Posterior cingulate gyrus (tissue), 11 donors: Measurements from ENCODE around the gene MMP15.

Experiments used
- DNase-seq, 10 donors: peaks; one replicate each; pipeline versions ENCODE4 v3.0.0 to v3.0.0-alpha.2; 2020 to 2021; ENCODE audit warnings: mixed read lengths in 3 of 10
- intact Hi-C: fragments of 100-400 bp; cut with DNase I; formaldehyde crosslinking; loops from one replicate; pipeline ENCODE4 v1.15.1; 2023

MMP15 gene

DNA sequence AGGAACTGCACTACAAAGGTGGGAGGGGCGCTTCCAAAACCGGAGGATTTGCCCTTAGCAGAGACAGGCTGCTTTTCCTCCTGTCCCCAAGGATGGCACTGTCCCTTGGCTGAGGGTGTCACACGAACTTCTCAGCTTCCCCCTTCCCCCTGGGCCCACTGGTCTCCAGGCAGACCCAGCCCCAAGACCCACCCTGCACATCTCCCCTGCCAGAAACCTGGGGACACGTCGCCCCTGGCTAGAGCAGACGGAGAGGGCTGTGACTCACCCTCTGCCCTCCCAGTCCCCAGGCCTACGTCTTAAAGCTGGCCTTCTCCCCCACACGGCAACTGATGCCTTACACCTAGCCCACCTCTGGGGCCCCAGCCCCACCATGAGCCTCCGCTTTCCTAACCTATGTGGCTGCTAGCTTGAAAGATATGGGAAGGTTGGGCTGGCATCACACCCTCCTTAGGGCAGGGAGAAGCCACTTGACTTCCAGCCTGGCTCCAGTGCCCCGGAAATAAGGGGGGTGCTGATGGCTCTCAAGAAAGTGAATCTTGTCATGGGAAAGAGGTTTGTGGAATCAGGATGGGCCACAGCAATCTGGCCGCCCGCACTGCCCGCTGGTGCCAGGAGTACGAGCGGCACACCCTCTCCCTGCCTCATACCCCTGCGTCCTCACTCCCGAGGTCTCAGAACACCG lies 29.7 kb upstream of the MMP15 start:
- intact Hi-C loops = no loop called here
- DNase-seq = peak in 2 of 10 donors; percentile 44 to 75

DNA sequence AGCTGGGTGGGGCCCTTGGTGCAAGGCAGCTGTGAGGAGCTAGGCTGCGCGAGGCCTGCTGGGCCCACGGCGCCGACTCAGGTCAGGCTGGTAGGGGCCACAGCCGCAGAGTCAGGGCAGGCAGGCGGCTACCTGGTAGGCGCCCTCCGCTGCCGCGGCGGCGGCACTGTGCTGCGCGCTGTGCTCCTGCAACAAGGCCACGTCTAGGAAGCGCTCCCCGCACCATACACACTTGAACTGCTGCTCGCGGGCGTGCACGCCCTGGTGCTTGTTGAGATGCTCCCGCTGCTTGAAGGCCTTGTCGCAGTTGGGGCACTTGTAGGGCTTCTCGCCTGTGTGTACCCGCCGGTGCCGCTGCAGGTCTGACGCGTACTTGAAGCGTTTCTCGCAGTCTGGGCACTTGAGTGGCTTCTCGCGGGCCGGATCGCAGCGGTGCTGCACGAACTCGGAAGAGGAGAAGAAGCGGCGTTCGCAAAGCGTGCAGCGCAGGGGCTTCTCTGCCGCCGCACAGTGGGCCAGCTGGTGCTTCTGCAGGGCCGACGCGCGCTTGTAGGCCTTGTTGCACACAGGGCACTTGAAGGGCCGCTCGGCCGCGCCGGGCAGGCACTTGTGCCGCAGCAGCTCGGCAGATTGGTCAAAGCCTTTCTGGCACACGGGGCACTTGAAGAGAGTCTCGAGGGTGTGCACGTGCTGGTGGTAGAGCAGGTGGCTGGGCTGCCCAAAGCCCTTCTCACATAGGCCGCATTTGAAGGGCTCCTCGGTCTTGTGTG lies 29.0 kb upstream of the MMP15 start:
- peak in 2 of 10 donors; percentile 72 to 82 for DNase-seq
- intact Hi-C loops = no loop called here

DNA sequence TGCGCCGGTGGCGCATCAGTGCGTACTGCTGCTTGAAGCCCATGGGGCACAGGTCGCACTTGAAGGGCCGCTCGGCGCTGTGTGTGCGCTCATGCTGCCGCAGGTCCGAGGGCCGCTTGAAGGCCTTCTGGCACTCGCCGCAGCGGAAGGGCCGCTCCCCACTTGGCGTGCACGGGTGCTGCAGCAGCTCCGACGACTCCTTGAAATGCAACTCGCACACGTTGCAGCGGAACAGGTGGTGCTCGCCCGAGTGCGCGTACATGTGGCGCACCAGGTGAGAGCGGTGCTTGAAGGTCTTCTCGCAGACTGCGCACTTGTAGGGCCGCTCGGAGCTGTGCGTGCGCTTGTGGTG lies 28.4 kb upstream of the MMP15 start:
- intact Hi-C loops = no loop called here
- DNase-seq = peak in 2 of 10 donors; percentile 71 to 74

- intact Hi-C loops = no loop called here
These were observed 27.9 kb upstream of the MMP15 start for GRCh38 chr16:57997528-57998265.

DNA sequence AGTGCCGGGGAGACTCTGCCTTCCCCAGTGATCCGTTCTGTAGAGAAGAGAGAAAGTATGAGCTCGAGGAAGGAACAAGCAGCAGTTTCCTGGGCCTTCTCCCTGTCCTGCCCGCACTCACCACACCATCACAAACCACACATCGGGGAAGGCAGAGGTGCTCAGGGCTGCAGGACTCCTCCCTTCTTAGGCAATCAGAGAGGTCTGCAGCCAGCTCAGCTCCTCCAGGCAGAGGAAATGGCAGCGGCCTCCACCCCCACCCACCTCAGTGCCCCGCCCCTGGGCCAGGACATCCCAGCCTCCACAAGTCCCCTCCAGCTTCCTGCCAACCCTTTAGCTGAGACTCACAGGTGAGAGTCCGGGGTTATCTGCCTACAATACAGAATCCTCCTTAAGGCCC lies 27.1 kb upstream of the MMP15 start:
- peak in 2 of 10 donors; percentile 50 to 70 for DNase-seq
- intact Hi-C loops = no loop called here

More at GRCh38 chr16:57997528-57998265, 27.9 kb upstream of the MMP15 start:
- DNase-seq = peak in 2 of 10 donors; percentile 65 to 77

- intact Hi-C loops = no loop called here
- DNase-seq = peak in 2 of 10 donors; percentile 24 to 25
These were observed 26.6 kb upstream of the MMP15 start for GRCh38 chr16:57998992-57999365.

DNA sequence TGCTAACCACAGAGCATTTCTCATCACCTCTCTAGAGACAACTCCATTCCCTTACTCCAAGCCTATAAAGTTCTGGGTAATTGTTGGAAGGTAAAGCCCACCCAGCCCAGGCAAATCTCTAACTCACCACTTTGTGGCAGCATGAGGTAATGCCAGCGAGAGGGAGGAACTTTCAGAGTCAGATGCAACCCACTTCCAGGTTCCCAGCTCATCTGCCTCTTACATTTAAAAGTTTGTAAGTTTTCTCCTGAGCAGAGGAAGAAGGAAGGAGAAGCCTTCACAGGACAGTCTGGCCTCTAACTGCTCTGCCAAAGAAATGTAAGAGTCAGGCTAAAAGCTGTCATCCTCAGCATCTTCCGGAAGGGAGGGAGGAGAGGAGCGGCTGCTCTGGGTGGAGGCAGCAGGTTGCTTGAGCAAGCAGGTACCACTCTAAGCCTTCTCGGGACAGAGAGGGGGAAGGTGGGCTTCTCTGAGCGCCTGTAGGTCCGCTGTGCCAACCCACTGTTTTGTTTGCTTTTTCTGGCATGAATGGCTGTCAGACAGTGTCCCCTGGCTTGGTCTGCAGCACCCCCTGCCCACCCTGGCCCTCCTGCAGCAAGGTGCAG lies 26.1 kb upstream of the MMP15 start:
- peak in 2 of 10 donors; percentile 48 to 81 for DNase-seq
- intact Hi-C loops = no loop called here

GRCh38 chr16:57999971-58000705 lies 25.4 kb upstream of the MMP15 start, which contains the start of gene ZNF319:
Gene ZNF319, minus strand, starts transcription at chr16:58000672. Its CDS starts 2,407 bp downstream, at chr16:57998265.
- peak in 3 of 10 donors; percentile 31 to 97 (median 69) for DNase-seq
- intact Hi-C loops = loop anchor here (5.0 kb wide), 1 partner anchor 243 kb away; no protein-coding TSS in a partner anchor

- intact Hi-C loops = loop anchor here (1.0 to 5.0 kb wide), 2 partner anchors 102 to 244 kb away; no protein-coding TSS in a partner anchor
- peak; percentile 78 to 98 (median 86) for DNase-seq
These were observed 24.6 kb upstream of the MMP15 start, which contains the start of gene USB1 for GRCh38 chr16:58000706-58001676. Gene USB1, plus strand, starts transcription at chr16:58001407. Its CDS starts 77 bp downstream, at chr16:58001484.

- intact Hi-C loops = loop anchor here (1.0 to 5.0 kb wide), 2 partner anchors 103 to 245 kb away; no protein-coding TSS in a partner anchor
- DNase-seq = peak in 1 of 10 donors; percentile 10
These were observed 23.7 kb upstream of the MMP15 start for GRCh38 chr16:58001781-58002415.

- DNase-seq = peak in 2 of 10 donors; percentile 21 to 62
- intact Hi-C loops = loop anchor here (5.0 kb wide), 1 partner anchor 245 kb away; no protein-coding TSS in a partner anchor
These were observed 23.1 kb upstream of the MMP15 start for GRCh38 chr16:58002416-58002800.

- DNase-seq = peak in 2 of 10 donors; percentile 42 to 53
- intact Hi-C loops = loop anchor here (5.0 kb wide), 1 partner anchor 246 kb away; no protein-coding TSS in a partner anchor
These were observed 22.6 kb upstream of the MMP15 start for GRCh38 chr16:58002936-58003335.

DNA sequence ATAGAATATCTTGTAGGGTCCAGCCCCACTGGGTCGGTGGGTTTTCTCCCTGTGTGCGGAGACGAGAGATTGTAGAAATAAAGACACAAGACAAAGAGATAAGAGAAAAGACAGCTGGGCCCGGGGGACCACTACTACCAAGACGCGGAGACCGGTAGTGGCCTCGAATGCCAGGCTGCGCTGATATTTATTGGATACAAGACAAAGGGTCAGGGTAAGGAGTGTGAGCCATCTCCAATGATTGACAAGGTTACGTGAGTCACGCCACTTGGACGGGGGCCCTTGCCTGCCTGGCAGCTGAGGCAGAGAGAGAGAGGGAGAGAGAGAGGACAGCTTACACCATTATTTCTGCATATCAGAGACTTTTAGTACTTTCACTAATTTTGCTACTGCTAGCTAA lies 20.8 kb upstream of the MMP15 start:
- intact Hi-C loops = loop anchor here (1.0 to 5.0 kb wide), 2 partner anchors 105 to 247 kb away; no protein-coding TSS in a partner anchor
- peak in 3 of 10 donors; percentile 33 to 80 (median 65) for DNase-seq

DNA sequence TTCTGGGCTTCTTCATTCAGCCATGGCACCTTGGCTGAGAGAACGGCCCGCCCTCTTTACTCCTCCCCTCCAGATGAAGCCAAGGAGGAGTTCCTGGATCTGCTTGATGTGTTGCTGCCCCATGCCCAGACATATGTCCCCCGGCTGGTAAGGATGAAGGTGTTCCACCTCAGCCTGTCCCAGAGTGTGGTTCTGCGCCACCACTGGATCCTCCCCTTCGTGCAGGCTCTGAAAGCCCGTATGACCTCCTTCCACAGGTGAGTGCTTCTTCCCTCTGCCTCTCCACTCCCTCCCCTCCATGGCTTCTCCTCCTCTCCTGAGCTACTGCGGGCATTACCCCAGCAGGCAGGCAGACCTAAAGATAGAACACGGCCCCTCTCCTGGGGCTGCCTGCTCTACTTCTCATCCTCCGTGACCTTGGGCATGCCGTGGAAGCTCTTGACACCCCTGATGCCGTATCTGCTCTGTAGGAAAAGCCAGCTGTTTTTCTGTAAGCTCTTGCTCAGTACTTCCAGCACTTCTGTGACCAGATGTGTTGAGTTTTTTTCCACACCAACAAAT lies 15.6 kb upstream of the MMP15 start:
- intact Hi-C loops = no loop called here
- peak in 2 of 10 donors; percentile 32 to 60 for DNase-seq

DNA sequence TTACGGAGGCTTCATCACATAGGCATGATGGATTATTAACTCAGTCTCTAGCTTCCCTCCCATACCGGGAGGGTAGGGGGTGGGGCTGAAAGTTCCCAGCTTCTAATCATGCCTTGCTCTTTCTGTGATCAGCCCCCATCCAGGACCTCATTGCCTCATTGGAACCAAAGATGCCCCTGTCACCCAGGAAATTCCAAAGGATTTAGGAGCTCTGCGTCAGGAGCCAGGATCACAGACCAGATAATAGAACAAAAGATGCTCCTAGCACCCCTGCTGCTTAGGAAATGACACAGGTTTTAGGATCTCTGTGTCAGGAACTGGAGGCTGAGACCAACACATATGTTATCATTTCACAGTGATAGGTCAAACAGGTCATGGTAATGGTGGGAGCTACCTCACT lies 14.7 kb upstream of the MMP15 start:
- no peak for DNase-seq
- intact Hi-C loops = no loop called here

DNA sequence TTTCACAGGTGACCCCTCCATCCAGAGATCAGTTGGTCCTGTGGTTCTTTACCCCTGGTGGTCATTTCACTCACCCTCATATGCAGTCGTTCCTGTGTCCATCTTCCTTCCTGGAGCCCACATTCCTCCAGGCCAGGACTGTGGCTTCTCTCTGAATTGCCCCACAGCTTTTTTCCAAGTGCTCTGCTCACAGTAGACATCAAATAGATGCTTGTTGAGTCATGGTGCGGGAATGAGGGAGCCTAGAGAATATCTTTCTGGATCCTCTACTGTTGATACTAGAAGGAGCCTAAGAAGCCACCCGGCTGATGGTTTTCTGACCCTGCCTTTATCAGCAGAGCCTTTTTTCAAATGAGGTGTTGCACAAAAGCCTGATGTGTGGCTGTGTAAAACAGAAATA lies 13.9 kb upstream of the MMP15 start:
- intact Hi-C loops = no loop called here
- DNase-seq = peak in 2 of 10 donors; percentile 0 to 4

DNA sequence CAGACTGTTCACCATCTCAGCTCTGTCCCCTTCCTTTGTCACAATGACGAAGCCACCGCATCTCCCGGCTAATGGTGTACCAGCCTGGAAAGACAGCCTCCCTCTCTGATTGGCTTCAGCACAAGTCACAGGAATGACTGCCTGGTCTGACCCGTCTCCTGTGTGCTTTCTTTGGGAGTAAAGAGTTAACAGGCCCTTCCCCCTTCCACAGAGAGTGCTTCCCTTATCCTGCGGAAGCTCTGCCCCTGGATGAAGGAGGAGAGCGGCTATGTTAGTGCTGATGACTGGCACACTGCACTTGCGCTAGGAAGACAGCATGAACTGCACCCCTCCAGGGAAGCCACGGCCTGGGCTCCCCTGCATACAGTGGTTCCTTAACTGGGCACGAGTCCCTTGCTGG lies 13.1 kb upstream of the MMP15 start:
- intact Hi-C loops = no loop called here
- DNase-seq = peak in 2 of 10 donors; percentile 19 to 25
